Activated naive CD4-positive, alpha-beta T cell treated with anti-CD3 and anti-CD28 coated beads, Interleukin-2, amount 10 ng/mL, durations not matched to agents 5 hours and 36 hours (primary cell): ENCODE results near the gene PARP2. TPM values are rescaled to one million over a fixed set of nuclear protein-coding genes. Genes with fewer than 3 reads are reported as not detected.

Experiments used
- total RNA-seq, 2 experiments: library from RNA; stranded (reverse); gene quantifications; one replicate each; pipeline ENCODE4 v1.2.3, GENCODE V29; 2021

The PARP2 gene, protein sequence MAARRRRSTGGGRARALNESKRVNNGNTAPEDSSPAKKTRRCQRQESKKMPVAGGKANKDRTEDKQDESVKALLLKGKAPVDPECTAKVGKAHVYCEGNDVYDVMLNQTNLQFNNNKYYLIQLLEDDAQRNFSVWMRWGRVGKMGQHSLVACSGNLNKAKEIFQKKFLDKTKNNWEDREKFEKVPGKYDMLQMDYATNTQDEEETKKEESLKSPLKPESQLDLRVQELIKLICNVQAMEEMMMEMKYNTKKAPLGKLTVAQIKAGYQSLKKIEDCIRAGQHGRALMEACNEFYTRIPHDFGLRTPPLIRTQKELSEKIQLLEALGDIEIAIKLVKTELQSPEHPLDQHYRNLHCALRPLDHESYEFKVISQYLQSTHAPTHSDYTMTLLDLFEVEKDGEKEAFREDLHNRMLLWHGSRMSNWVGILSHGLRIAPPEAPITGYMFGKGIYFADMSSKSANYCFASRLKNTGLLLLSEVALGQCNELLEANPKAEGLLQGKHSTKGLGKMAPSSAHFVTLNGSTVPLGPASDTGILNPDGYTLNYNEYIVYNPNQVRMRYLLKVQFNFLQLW
- 10 to 100 TPM; 25.1 to 25.2 TPM for total RNA-seq

DNA sequence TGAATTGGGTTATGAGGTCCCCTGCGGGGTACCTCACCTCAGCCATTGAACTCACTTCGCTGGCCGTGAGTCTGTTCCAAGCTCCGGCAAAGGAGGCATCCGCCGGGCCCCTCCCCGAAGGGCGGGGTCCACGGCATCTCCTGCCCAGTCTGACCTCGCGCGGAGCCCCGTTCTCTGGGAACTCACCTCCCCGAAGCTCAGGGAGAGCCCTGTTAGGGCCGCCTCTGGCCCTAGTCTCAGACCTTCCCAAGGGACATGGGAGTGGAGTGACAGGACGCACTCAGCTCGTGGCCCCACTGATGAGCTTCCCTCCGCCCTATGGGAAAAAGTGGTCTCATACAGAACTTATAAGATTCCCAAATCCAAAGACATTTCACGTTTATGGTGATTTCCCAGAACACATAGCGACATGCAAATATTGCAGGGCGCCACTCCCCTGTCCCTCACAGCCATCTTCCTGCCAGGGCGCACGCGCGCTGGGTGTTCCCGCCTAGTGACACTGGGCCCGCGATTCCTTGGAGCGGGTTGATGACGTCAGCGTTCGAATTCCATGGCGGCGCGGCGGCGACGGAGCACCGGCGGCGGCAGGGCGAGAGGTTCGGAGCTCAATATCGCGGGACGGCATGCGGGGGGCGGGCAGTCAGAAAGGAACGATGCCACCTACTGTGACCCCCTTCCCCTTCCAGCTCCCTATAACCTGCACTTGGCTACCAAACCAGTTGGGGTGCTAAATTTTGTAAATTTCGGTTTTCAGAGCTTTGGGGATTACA is at the start of gene PARP2:
PARP2 (plus strand) TSS at position 544 of the 770 bp plus-strand sequence; CDS start at position 551, 7 bp downstream.

DNA sequence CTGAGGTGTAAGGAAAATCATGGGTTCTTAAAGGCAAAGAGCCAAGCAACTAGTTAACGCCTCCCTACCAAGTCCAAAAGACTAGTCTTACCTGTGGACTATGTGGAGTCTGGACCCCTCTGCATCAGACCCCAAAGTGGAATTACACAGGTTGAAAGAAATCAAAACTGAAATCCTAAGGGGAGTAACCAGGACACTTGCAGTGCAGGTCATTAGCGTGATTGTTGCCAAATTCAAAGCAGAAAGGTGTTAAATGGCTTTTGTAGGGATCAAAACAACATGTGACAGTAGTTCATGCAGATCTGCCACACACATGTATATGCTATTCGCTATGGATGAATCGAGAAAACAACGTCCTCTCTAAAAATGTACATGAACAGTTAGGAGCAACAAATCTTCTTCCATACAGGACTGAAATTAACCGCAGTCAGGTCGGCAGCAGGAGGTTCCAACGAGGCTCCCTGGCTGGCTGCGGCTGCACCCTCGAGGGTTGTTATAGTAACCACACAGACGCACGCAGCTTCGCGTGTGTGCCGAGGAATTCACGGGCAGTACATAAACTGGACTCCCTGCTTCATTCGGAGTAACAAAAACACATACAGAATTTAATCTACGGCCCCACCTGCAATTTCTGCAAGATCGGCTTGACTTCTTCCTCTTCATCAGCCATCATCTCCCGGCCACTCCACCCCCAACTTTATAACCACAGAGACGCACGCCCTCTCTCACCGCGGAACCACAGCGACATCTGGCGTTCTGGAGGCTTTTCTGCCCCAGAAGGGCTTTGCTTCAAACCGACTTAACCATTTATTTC is 38.0 kb upstream of the PARP2 start, which contains the start of gene TTC5:
TTC5 (minus strand) TSS at position 687 of the 814 bp plus-strand sequence; CDS start at position 673, 14 bp downstream.

DNA sequence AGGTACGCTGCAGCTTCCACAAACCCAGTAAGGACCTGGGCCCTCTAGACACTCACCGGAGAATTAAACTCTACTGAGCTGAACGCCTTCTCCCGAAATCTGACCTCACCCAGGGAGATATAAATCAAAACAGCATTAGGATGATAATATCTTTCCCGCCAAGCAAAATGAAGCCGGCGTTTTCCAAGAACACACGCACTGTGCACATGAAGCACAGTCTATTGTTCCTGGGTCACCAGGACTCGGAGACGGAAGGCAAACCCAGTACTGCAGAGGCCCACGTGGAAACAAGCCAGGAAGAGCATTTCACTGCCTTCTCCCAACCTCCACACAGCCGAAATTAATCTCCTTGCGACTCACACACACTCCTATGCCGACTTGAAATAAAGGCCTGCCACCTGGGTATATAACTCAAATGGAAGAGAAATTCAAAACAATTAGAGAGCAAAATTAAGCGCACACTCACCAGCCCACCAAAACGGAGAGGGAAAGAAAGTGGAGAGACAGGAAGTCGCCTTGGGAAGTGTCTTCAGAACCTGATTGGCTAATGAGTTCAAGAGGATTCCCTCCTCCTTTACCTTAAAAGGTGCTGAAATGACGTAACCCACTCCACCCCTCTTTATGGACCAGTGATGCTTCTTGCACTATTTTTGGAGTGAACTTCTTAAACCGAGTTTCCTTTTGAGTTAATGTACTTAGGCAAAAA is 10.5 kb upstream of the PARP2 start, which contains the start of gene CCNB1IP1:
CCNB1IP1 (minus strand) TSS at position 492 of the 706 bp plus-strand sequence. CDS start 16,756 bp downstream, outside the sequence.

Other genes with a start within 250 kb of the PARP2 start
- not detected for gene OR4K17, start 232.9 kb upstream of the PARP2 start, total RNA-seq
- not detected for gene OR4N5, start 204.8 kb upstream of the PARP2 start, total RNA-seq
- not detected for gene OR11G2, start 152.7 kb upstream of the PARP2 start, total RNA-seq
- not detected for gene OR11H6, start 119.9 kb upstream of the PARP2 start, total RNA-seq
- gene OR11H7, start 114.7 kb upstream of the PARP2 start, total RNA-seq, result not detected
- gene OR11H4, start 104.3 kb upstream of the PARP2 start, total RNA-seq, result not detected
- gene TTC5, start 37.7 kb upstream of the PARP2 start, total RNA-seq, result 10 to 100 TPM; 17.5 to 22.1 TPM
- gene CCNB1IP1, start 10.4 kb upstream of the PARP2 start, total RNA-seq, result 10 to 100 TPM; 36.0 to 37.0 TPM
- 10 to 100 TPM; 44.5 to 48.1 TPM for gene TEP1, start 69.9 kb downstream of the PARP2 start, total RNA-seq
- under 1 TPM; 0.13 to 0.19 TPM for gene KLHL33, start 92.5 kb downstream of the PARP2 start, total RNA-seq
- gene OSGEP, start 111.2 kb downstream of the PARP2 start, total RNA-seq, result 10 to 100 TPM; 48.0 to 49.1 TPM
- 100 to 1,000 TPM; 162 to 164 TPM for gene APEX1, start 111.6 kb downstream of the PARP2 start, total RNA-seq
- 10 to 100 TPM; 39.0 to 41.9 TPM for gene PIP4P1, start 117.8 kb downstream of the PARP2 start, total RNA-seq
- 100 to 1,000 TPM; 144 to 153 TPM for gene PNP, start 125.8 kb downstream of the PARP2 start, total RNA-seq
- gene RNASE10, start 161.9 kb downstream of the PARP2 start, total RNA-seq, result under 1 TPM; 0.18 to 0.53 TPM
- not detected for gene RNASE9, start 217.4 kb downstream of the PARP2 start, total RNA-seq
- not detected for gene RNASE11, start 244.4 kb downstream of the PARP2 start, total RNA-seq
- not detected for gene RNASE12, start 247.7 kb downstream of the PARP2 start, total RNA-seq